Activated B cell treated with CpG ODN at 0.5 μM for 24 hours (primary cell): ENCODE measurements around the gene CARD8. TPM values are rescaled to one million over a fixed set of nuclear protein-coding genes. Genes with fewer than 3 reads are reported as not detected.
"Not testable (repeated sequence)": the region's sequence is repeated elsewhere in the genome, so short reads cannot be mapped to it uniquely, and the experiment has no call there.

Experiments used
- ATAC-seq: fragments of 200-7000 bp; cut with Tn5 transposase; one replicate; pipeline ENCODE4 v1.10.0; 2021; ENCODE audit warnings: low read depth, mild to moderate bottlenecking, moderate library complexity
- CTCF ChIA-PET: fragments of 350-600 bp; sonication (Branson Sonifier 250); formaldehyde crosslinking; loops from one replicate; lab custom pipeline; 2021; ENCODE audit warnings: antibody characterized with exemption; lab: Charles Lee
- POLR2A ChIA-PET: fragments of 350-600 bp; sonication (Branson Sonifier 250); formaldehyde crosslinking; loops from one replicate; lab custom pipeline; 2021; ENCODE audit warnings: antibody characterized with exemption; lab: Charles Lee
- DNase-seq: peaks from one replicate; pipeline ENCODE4 v3.0.0; 2022
- H3K27ac Mint-ChIP-seq: one replicate; pipeline ENCODE4 v1.8.0; 2020; ENCODE audit warnings: mixed read lengths
- H3K27me3 Mint-ChIP-seq: one replicate; pipeline ENCODE4 v1.8.0; 2021; ENCODE audit warnings: mixed read lengths
- H3K36me3 Mint-ChIP-seq: one replicate; pipeline ENCODE4 v1.8.0; 2021; ENCODE audit warnings: low read depth, mixed read lengths
- H3K4me1 Mint-ChIP-seq: one replicate; pipeline ENCODE4 v1.8.0; 2021; ENCODE audit warnings: mixed read lengths
- H3K4me3 Mint-ChIP-seq: one replicate; pipeline ENCODE4 v1.8.0; 2020; ENCODE audit warnings: mild to moderate bottlenecking, mixed read lengths
- H3K9me3 Mint-ChIP-seq: one replicate; pipeline ENCODE4 v1.8.0; 2020; ENCODE audit warnings: mixed read lengths
- intact Hi-C: fragments of 100-400 bp; cut with micrococcal nuclease; formaldehyde crosslinking; loops from one replicate; pipeline ENCODE4 v1.15.1; 2024
- total RNA-seq: library from RNA; stranded (reverse); gene quantifications from 2 replicates; pipeline ENCODE4 v1.2.3, GENCODE V29; 2022
- TF ChIP-seq, protein P1 (sequence below): fragments of 200-600 bp; IDR thresholded peaks from one replicate; pipeline ENCODE4 v1.8.0; 2022; ENCODE audit warnings: antibody characterized with exemption, mild to moderate bottlenecking

Gene CARD8
- total RNA-seq, 1 donor from 2014 or later: 103 TPM

DNA sequence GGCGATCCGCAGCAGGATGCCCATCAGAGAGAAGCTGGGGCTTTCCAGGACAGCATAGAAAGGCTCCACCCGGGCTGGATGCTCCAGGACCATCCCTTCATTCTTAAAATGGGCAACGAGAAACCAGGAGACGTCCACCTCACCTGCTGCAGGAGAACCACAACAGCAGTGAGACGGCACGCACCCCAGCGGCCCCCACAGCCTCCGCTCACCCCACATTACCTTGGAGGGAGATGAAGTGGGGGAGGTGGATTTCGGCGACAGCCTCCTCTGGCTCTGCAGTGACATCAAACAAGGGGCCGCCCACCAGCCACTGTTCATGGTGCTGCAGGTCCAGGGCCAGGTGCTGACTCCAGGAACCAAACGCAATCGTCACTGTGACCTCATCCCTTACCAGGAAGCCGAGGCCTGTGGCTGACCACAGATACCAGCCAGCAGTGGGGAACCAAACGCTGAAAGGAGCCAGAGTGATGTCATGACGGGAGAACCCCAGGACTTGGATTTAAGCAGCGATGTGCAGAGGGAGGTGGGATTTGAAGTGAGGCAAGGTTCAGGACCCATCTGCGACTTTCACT, 25.1 kb downstream of the CARD8 start:
- Mint-ChIP-seq H3K27ac (no peak overlapping the region), H3K4me3 (no peak overlapping the region), H3K9me3 (no peaks in the 10 kb centered on the region), H3K4me1 (no peaks in the 10 kb centered on the region), H3K36me3 (peaks cover 86% of the 10 kb centered on the region), H3K27me3 (no peaks in the 10 kb centered on the region)
- DNase-seq (no peak), ATAC-seq (no peak)
- intact Hi-C loops: no loop called here
- ChIA-PET CTCF (no interaction called here), POLR2A (no interaction called here)
- TF ChIP-seq, protein P1, sequence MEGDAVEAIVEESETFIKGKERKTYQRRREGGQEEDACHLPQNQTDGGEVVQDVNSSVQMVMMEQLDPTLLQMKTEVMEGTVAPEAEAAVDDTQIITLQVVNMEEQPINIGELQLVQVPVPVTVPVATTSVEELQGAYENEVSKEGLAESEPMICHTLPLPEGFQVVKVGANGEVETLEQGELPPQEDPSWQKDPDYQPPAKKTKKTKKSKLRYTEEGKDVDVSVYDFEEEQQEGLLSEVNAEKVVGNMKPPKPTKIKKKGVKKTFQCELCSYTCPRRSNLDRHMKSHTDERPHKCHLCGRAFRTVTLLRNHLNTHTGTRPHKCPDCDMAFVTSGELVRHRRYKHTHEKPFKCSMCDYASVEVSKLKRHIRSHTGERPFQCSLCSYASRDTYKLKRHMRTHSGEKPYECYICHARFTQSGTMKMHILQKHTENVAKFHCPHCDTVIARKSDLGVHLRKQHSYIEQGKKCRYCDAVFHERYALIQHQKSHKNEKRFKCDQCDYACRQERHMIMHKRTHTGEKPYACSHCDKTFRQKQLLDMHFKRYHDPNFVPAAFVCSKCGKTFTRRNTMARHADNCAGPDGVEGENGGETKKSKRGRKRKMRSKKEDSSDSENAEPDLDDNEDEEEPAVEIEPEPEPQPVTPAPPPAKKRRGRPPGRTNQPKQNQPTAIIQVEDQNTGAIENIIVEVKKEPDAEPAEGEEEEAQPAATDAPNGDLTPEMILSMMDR: no peak

DNA sequence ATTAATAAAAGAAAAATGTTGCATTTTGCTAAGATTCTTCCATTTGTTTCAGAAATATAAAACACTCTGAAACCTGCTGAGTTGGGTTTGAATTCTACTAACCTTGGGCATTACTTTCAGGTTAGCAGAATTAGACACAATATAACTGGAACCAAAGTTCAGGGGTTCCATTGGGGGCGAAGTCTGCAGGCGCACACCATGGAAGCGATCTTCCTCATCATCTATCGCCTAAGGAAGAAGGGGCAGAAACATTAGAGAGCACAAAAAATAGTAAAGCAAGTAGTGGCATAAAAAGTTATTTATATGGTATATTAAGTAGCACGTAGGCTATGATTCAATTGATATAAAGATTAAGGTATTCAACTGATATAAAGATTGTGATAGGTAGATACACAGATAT, 34.1 kb downstream of the CARD8 start:
- no peak overlapping the region for H3K27ac Mint-ChIP-seq
- peaks cover 53% of the 10 kb centered on the region for H3K36me3 Mint-ChIP-seq

DNA sequence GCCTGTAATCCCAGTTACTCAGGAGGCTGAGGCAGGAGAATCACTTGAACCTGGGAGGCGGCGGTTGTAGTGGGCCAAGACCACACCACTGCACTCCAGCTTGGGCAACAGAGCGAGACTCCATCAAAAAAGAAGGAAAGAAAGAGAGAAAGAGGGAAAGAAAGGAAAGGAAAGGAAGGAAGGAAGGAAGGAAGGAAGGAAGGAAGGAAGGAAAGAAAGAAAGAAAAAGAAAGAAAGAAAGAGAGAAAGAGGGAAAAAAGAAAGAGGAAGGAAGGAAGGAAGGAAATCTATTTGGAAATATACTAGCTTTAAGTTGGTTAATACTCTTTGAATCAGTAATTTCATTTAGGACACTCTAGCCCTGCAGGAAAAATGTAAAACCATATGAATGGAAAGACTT, 34.9 kb downstream of the CARD8 start:
- H3K4me1 Mint-ChIP-seq, CTCF ChIA-PET, H3K27me3 Mint-ChIP-seq, H3K4me3 Mint-ChIP-seq, DNase-seq, H3K27ac Mint-ChIP-seq, H3K9me3 Mint-ChIP-seq, ATAC-seq, intact Hi-C loops: not testable (repeated sequence)
- peaks cover 57% of the 10 kb centered on the region for H3K36me3 Mint-ChIP-seq
- POLR2A ChIA-PET: interaction anchor here (0.7 kb wide), 1 partner anchor 213 kb away, joined by 14 read pairs; no protein-coding TSS in a partner anchor

More for the DNA sequence above, 34.1 kb downstream of the CARD8 start:
- POLR2A ChIA-PET: no interaction called here
- CTCF ChIA-PET: no interaction called here
- Mint-ChIP-seq H3K4me3 (no peak overlapping the region), H3K4me1 (no peaks in the 10 kb centered on the region), H3K9me3 (no peaks in the 10 kb centered on the region), H3K27me3 (no peaks in the 10 kb centered on the region)
- ATAC-seq (no peak), DNase-seq (no peak)
- TF ChIP-seq, protein P1: no peak
- intact Hi-C loops: no loop called here

DNA sequence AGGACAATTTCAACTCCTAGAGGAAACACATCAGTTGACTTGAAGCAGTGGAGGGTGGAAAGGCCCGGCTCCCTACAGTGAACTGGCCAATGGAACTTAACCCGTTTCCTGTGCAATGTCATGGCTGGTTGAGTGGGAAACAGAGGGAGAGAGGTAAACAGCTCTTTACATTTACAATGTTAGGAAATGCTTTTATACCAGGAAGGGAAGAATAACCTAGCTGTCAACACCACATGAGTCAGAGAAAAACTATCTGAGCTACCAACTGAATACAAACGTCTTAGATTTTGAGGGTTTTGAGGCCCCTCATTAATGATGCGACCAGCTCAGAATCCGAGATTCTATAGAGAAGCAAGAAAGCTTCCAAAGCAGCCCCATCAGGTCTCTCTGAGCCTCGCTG, 36.7 kb downstream of the CARD8 start:
- POLR2A ChIA-PET: interaction anchor here (1.0 kb wide), 1 partner anchor 41 kb away, joined by 3 read pairs; no protein-coding TSS in a partner anchor

DNA sequence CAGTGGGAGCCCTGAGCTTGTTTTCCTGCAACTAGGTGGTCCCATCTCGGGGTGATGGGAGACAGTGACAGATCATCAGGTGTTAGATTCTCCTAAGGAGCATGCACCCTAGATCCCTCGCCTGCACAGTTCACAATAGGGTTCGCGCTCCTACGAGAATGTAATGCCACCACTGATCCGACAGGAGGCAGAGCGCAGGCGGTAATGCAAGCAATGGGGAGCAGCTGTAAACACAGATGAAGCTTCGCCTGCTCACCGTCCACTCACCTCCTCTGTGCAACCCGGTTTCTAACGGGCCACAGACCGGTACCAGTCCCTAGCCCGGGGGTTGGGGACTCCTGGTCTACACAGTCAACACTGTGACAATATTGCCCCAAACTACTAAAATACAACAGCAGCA, 38.8 kb downstream of the CARD8 start:
- Mint-ChIP-seq H3K27ac (no peak overlapping the region), H3K4me3 (no peak overlapping the region), H3K4me1 (no peaks in the 10 kb centered on the region), H3K36me3 (peaks cover 69% of the 10 kb centered on the region), H3K9me3 (no peaks in the 10 kb centered on the region), H3K27me3 (no peaks in the 10 kb centered on the region)
- DNase-seq: no peak
- TF ChIP-seq, protein P1: no peak
- no peak for ATAC-seq
- ChIA-PET POLR2A (no interaction called here), CTCF (interaction anchor here (1.8 kb wide), 1 partner anchor 13 kb away, joined by 4 read pairs; no protein-coding TSS in a partner anchor)
- intact Hi-C loops: no loop called here

More for the DNA sequence above, 36.7 kb downstream of the CARD8 start:
- ATAC-seq: no peak
- Mint-ChIP-seq H3K36me3 (peaks cover 63% of the 10 kb centered on the region), H3K27me3 (no peaks in the 10 kb centered on the region), H3K27ac (no peak overlapping the region), H3K4me1 (no peaks in the 10 kb centered on the region), H3K9me3 (no peaks in the 10 kb centered on the region), H3K4me3 (no peak overlapping the region)
- TF ChIP-seq, protein P1: no peak
- CTCF ChIA-PET: no interaction called here
- intact Hi-C loops: no loop called here
- DNase-seq: no peak
